Measurements from ENCODE around the gene ZDHHC8. TPM values are rescaled to one million over a fixed set of nuclear protein-coding genes. Genes with fewer than 3 reads are reported as not detected.

Gene ZDHHC8
- polyA plus RNA-seq, 2 of the 4 experiments (the other 2 are of a cell fraction): 5.3 to 28.1 TPM

DNA sequence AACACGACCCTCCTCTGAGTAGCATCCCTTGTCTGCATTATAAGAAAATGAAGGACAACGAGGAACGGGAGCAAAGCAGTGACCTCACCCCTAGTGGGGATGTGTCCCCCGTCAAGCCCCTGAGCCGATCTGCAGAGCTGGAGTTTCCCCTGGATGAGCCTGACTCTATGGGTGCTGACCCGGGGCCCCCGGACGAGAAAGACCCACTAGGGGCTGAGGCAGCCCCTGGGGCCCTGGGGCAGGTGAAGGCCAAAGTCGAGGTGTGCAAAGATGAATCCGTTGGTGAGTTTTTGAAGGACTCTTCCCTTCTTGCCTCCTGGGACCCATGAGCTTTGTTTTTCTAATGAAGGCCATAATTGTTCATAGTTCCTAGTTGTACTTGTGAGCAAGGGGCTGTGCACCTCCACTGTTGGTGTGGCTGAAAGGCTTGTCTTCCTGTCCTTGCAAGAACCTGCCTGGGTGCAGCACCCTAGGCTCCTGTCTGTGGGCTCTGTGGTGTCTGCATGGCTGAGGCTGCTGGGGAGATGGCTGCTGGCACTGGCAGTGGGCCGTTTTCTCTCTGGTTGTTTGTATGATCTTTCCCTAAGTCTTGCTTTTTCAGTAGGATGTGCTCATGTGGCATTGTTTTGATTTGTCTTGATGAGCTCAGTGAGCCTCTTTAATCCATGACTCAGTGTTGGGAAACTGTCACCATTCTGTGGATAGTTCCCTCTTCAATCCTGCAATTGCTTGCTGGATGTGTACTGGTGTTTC lies 41.5 kb upstream of the ZDHHC8 start (continued):
- TF ChIP-seq, protein P1, sequence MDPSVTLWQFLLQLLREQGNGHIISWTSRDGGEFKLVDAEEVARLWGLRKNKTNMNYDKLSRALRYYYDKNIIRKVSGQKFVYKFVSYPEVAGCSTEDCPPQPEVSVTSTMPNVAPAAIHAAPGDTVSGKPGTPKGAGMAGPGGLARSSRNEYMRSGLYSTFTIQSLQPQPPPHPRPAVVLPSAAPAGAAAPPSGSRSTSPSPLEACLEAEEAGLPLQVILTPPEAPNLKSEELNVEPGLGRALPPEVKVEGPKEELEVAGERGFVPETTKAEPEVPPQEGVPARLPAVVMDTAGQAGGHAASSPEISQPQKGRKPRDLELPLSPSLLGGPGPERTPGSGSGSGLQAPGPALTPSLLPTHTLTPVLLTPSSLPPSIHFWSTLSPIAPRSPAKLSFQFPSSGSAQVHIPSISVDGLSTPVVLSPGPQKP (IDR thresholded peaks at IDR 0.05; ENCODE audit: low read depth, low read length): no peak

DNA sequence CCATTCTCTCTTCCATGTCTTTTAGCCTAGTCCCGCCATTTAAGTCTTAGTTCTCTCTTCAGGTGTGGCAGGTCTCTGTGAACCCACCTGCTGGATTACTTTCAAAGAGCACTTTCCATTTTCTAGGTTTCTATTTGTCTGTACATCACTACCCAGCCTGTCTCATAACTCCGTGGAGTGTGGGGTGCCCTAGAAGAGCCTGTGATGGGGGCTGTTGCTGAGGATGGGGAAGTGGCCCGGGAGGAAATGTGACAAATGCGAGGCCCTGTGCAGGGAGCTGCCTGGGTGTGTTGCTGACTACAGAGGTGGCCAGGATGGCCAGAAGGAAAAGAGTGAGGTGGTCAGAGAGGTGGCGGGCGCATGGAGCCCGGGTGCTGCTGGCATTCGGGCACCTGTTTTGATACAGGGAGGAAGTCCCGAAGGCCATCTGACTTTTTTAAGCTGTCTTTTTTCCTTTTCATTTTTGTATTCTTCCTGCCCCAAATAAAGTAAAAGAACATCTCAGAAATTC lies 40.8 kb upstream of the ZDHHC8 start:
- Histone ChIP-seq H3K27ac (no peak overlapping the region), H3K4me2 (no peak overlapping the region), H3K4me1 (no peaks in the 10 kb centered on the region), H3K4me3 (no peak overlapping the region), H3K9me3 (0 out of 3 replicates have a peak, but pooled peaks cover 1% of the 10 kb centered on the region)
- WGBS (ENCODE audit: missing lambda C conversion rate): 95% methylated on average over 9 of the region's 9 CpGs
- ChIA-PET POLR2A (no interaction called here), CTCF (no interaction called here)
- DNase-seq (ENCODE audit: low read depth in 1 of 2, low spot score in 1 of 2): no peak
- TF ChIP-seq HOXB5 (CRISPR knock-in tag; IDR thresholded peaks at IDR 0.05) (no peak), ZFP36 (IDR thresholded peaks at IDR 0.05; ENCODE audit: borderline replicate concordance, partially characterized antibody) (no peak), HOXA7 (CRISPR knock-in tag; IDR thresholded peaks at IDR 0.05) (no peak)
- FAIRE-seq: no peak
- no peak for ATAC-seq

DNA sequence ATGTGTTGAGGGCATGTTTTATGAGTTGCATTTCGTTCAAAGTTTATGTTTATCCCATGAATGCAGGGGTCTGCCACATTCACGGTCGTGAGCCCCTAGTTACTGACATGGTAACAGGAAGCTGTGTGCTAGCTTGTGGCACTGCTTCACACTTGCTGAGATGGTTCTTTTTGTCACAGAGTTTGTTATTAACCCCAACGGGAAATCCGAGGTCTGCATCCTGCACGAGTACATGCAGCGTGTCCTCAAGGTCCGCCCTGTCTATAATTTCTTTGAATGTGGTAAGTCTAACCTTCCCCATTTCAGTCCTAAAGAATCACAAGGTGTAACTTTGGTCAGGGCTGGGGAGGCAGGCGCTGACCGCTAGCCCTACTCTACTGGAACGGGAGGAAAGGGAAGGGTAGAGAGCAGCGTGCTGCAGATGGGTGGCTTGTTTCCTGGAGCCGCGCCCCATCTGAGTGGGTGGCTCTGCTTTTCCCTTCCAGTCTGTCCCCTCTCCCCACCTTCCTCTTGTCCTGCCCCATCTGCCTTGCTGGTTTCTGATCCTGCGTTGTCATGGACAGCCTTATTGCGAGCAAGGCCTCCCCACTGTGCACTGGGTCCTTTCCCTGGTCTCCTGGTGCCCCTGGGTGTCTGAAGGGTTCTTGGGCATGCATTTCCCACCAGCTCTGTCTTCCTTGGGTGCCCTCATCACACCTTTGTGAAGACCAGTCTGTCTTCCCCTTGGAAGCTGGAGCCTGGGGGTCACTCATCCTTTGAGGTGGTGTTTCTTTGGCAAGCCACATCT lies 39.7 kb upstream of the ZDHHC8 start:
- CTCF ChIA-PET: no interaction called here
- no peak overlapping the region for H3K27ac ChIP-seq
- ATAC-seq (no peak), DNase-seq (ENCODE audit: low read depth in 1 of 2, low spot score in 1 of 2) (no peak), FAIRE-seq (no peak)
- H3K4me2 ChIP-seq: no peak overlapping the region
- 0 out of 3 replicates have a peak, but pooled peaks cover 3% of the 10 kb centered on the region for H3K9me3 ChIP-seq
- no peaks in the 10 kb centered on the region for H3K4me1 ChIP-seq
- WGBS (ENCODE audit: missing lambda C conversion rate): 97% methylated on average over 16 of the region's 16 CpGs
- no peak overlapping the region for H3K4me3 ChIP-seq
- POLR2A ChIA-PET: no interaction called here
- TF ChIP-seq, protein P2, sequence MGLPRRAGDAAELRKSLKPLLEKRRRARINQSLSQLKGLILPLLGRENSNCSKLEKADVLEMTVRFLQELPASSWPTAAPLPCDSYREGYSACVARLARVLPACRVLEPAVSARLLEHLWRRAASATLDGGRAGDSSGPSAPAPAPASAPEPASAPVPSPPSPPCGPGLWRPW (IDR thresholded peaks at IDR 0.05): no peak
- TF ChIP-seq POLR2AphosphoS2 (conservative IDR thresholded peaks at IDR 0.05; ENCODE audit: low read length) (no peak), BHLHE40 (IDR thresholded peaks at IDR 0.05; ENCODE audit: low read depth, low read length) (no peak), RFX5 (IDR thresholded peaks at IDR 0.05) (no peak), HOXB5 (CRISPR knock-in tag; IDR thresholded peaks at IDR 0.05) (no peak), CHD2 (IDR thresholded peaks at IDR 0.05; ENCODE audit: low read length, partially characterized antibody) (no peak), NR3C1 (IDR thresholded peaks at IDR 0.05) (no peak), EHMT2 (IDR thresholded peaks at IDR 0.05; ENCODE audit: low read depth) (no peak), HDAC2 (IDR thresholded peaks at IDR 0.05) (no peak)
- TF ChIP-seq, protein P3, sequence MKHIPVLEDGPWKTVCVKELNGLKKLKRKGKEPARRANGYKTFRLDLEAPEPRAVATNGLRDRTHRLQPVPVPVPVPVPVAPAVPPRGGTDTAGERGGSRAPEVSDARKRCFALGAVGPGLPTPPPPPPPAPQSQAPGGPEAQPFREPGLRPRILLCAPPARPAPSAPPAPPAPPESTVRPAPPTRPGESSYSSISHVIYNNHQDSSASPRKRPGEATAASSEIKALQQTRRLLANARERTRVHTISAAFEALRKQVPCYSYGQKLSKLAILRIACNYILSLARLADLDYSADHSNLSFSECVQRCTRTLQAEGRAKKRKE (CRISPR knock-in tag; IDR thresholded peaks at IDR 0.05; ENCODE audit: low read depth): no peak
- TF ChIP-seq, protein P4, sequence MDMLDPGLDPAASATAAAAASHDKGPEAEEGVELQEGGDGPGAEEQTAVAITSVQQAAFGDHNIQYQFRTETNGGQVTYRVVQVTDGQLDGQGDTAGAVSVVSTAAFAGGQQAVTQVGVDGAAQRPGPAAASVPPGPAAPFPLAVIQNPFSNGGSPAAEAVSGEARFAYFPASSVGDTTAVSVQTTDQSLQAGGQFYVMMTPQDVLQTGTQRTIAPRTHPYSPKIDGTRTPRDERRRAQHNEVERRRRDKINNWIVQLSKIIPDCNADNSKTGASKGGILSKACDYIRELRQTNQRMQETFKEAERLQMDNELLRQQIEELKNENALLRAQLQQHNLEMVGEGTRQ (IDR thresholded peaks at IDR 0.05): no peak

DNA sequence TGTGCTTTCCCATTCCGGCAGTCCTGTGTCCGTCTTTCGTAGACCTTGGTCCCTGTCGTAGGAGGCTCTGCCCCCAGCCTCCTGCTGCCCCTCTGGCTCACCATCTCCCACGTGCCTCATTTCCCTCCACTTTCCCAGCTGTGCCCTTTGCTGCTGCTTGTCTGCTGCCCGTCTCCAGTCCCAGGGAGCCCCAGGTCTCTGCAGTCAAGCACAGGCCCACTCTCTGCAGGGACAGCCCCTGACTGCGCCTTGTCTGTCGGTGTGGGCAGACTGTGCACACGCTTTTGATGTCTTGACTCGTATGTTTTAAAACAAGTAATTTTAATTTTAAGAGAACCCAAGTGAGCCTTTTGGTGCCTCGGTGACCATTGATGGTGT lies 39.1 kb upstream of the ZDHHC8 start:
- H3K9me3 ChIP-seq: 0 out of 3 replicates have a peak, but pooled peaks cover 3% of the 10 kb centered on the region
- no peak overlapping the region for H3K27ac ChIP-seq
- H3K4me3 ChIP-seq: no peak overlapping the region
- H3K4me1 ChIP-seq: no peaks in the 10 kb centered on the region
- ChIA-PET CTCF (no interaction called here), POLR2A (no interaction called here)
- FAIRE-seq (no peak), DNase-seq (ENCODE audit: low read depth in 1 of 2, low spot score in 1 of 2) (no peak), ATAC-seq (no peak)
- no peak overlapping the region for H3K4me2 ChIP-seq
- no peak for TF ChIP-seq GATA3 (IDR thresholded peaks at IDR 0.05; ENCODE audit: borderline replicate concordance)
- no peak for TF ChIP-seq CBX2 (IDR thresholded peaks at IDR 0.05; ENCODE audit: borderline replicate concordance, low read depth)
- no peak for TF ChIP-seq RFX5 (IDR thresholded peaks at IDR 0.05)
- no peak for TF ChIP-seq RNF2 (IDR thresholded peaks at IDR 0.05; ENCODE audit: borderline replicate concordance, low read depth)
- TF ChIP-seq, protein P5, sequence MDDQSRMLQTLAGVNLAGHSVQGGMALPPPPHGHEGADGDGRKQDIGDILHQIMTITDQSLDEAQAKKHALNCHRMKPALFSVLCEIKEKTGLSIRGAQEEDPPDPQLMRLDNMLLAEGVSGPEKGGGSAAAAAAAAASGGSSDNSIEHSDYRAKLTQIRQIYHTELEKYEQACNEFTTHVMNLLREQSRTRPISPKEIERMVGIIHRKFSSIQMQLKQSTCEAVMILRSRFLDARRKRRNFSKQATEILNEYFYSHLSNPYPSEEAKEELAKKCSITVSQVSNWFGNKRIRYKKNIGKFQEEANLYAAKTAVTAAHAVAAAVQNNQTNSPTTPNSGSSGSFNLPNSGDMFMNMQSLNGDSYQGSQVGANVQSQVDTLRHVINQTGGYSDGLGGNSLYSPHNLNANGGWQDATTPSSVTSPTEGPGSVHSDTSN (IDR thresholded peaks at IDR 0.05): no peak
- no peak for TF ChIP-seq ESRRA (IDR thresholded peaks at IDR 0.05; ENCODE audit: borderline replicate concordance, low read length)
- no peak for TF ChIP-seq BHLHE40 (IDR thresholded peaks at IDR 0.05; ENCODE audit: low read depth, low read length)
- no peak for TF ChIP-seq EP300 (IDR thresholded peaks at IDR 0.05)
- 94% methylated on average over 11 of the region's 11 CpGs for WGBS (ENCODE audit: missing lambda C conversion rate)

All from A549 (cell line).